Measurements from ENCODE around the gene CEP70.
"Not testable (repeated sequence)": the region's sequence is repeated elsewhere in the genome, so short reads cannot be mapped to it uniquely, and the experiment has no call there.

The CEP70 gene

DNA sequence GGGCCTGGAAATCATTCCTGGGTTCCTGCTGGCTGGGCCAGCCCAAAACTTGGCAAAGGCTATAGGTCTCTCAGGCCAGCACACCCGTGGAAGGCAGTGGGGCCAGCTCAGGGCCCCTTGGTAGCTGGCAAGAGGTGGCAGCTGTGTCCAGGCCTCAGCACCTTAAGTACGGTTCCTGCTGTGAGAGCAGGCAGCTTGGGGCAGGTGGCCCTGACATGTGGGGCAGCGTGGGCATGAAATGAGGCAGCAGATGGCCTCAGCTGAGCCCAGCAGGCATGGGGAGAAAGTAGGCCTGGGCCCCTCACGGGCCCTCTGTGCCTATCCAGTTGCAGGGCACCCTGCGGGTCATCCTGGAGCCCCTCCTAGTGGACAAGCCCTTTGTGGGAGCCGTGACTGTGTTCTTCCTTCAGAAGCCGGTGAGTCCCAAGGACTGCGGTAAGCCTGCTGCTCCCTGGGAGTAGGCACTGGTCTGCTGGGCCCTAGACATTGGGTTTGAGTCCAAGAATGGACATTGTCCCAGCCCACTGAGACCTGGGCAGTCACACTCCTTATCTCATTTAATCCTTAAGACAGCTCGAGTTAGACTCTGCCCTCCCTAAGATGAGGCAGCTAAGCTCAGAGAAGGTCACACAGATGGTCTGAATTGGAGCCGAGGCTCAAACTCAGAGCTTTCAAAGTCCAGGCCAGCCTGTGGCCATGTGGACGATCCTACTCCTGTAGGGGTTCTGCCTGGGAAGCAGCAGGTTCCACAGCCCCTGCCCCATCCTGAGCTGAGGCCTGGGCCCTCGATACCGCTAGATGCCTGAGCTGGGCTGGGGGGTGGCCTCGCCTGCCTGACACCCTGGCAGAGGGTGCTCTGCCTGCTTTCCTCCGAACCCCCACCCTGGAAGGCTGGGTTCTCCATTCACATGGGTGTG, 134.2 kb downstream of the CEP70 start:
- Histone ChIP-seq H3K9ac (ENCODE audit: low read length) (no peak overlapping the region), H3K4me1 (ENCODE audit: control insufficient read depth, insufficient read depth, low read length) (peaks cover 18% of the 10 kb centered on the region; the same call in 1 of the 2 replicates), H3K27me3 (ENCODE audit: control insufficient read depth, insufficient read depth, low read length) (no peaks in the 10 kb centered on the region), H3K4me3 (ENCODE audit: low read depth, low read length) (no peak overlapping the region), H3K9me3 (ENCODE audit: control insufficient read depth, insufficient read depth, low read depth, low read length) (peaks cover 8% of the 10 kb centered on the region; the same call in 1 of the 2 replicates), H3K27ac (ENCODE audit: low read depth, low read length) (peak overlapping the region; percentile 12; the same call in 1 of the 2 replicates), H3K36me3 (ENCODE audit: control insufficient read depth, insufficient read depth, low read length) (peaks cover 34% of the 10 kb centered on the region)

DNA sequence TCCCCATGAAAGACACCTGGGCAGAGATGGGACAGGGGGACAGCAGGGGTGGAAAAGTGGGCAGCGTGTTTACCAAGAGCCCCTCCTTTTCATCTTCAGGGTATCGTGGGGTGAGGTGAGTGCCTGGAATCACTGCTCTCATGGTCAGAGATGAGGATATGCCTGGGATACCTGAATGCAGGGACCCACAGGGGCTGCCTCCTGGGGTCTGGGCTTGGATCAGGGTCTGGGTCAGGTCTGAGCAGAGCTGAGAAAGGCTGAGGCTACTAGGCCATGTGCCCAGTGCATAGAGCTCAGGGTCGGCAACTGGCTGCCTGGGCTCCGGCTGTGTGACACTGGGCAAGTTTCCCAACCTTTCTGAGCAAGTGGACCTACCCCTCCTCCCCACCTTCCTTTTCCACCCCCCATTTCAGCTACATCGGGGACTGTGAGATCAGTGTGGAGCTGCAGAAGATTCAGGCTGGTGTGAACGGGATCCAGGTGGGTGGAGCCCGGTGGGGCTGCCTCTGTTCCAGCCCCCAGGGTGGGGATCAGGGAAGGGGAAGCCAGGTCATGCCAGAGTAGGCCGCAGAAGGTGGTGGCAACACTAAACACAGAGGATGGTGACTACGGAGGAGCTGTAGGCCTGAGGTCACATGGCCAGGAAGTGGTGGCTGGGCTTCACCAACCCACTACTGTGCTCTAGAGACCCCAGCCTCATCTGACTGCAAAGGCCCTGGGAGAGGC, 135.1 kb downstream of the CEP70 start:
- peak overlapping the region; percentile 37 for H3K9ac ChIP-seq (ENCODE audit: low read length)
- peaks cover 18% of the 10 kb centered on the region; the same call in 1 of the 2 replicates for H3K4me1 ChIP-seq (ENCODE audit: control insufficient read depth, insufficient read depth, low read length)
- H3K36me3 ChIP-seq (ENCODE audit: control insufficient read depth, insufficient read depth, low read length) = peaks cover 26% of the 10 kb centered on the region
- H3K27me3 ChIP-seq (ENCODE audit: control insufficient read depth, insufficient read depth, low read length) = no peaks in the 10 kb centered on the region
- peak overlapping the region; percentile 12; the same call in 1 of the 2 replicates for H3K27ac ChIP-seq (ENCODE audit: low read depth, low read length)
- no peak overlapping the region for H3K4me3 ChIP-seq (ENCODE audit: low read depth, low read length)
- peaks cover 8% of the 10 kb centered on the region; the same call in 1 of the 2 replicates for H3K9me3 ChIP-seq (ENCODE audit: control insufficient read depth, insufficient read depth, low read depth, low read length)

DNA sequence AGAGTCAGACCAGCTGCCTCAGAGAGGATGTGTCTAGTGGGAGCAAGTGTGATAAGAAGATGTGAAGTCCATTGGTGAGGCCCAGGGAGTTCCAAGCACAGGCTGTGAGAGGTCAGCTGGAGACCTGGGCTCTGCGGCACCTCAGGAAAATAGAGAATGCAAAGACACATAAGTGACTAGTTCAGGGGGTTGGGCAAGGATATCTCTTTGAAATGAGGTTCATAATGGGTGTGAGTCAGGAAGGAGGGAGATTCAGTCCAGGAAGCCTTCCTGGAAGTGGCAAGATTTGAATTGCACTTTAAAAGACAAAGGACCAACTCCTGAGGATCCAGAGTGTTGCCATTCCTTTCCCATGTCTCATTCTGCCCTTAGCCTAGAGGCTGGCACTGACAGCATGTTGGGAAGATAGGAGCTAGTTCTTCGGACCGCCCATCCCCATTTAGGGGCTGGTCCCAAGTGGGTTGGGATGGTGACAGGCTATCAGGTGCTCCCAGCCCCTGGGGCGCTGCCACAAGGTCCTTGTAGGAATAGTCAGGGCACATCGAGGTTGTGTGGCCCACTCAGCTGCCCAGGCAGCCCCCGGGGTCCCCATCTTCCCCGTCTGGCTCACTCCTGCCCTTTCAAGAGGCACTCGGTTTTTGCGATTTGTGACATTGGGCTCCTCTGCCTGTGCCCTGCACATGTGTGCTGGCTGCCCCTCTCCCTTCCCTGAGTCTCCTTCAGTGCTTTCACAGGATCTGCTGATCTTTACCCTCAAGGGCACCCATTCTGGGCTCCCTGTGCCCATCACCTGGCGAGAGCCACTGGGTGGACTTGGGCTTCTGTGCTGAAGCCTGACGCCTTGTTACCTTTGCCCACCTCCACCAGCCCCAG, 136.0 kb downstream of the CEP70 start:
- H3K27ac ChIP-seq (ENCODE audit: low read depth, low read length) = peak overlapping the region; percentile 55; the same call in 1 of the 2 replicates
- no peaks in the 10 kb centered on the region for H3K27me3 ChIP-seq (ENCODE audit: control insufficient read depth, insufficient read depth, low read length)
- no peak overlapping the region for H3K4me3 ChIP-seq (ENCODE audit: low read depth, low read length)
- H3K36me3 ChIP-seq (ENCODE audit: control insufficient read depth, insufficient read depth, low read length) = peaks cover 26% of the 10 kb centered on the region
- peak overlapping the region; percentile 37 for H3K9ac ChIP-seq (ENCODE audit: low read length)
- peaks cover 8% of the 10 kb centered on the region; the same call in 1 of the 2 replicates for H3K9me3 ChIP-seq (ENCODE audit: control insufficient read depth, insufficient read depth, low read depth, low read length)
- H3K4me1 ChIP-seq (ENCODE audit: control insufficient read depth, insufficient read depth, low read length) = peaks cover 18% of the 10 kb centered on the region; the same call in 1 of the 2 replicates

DNA sequence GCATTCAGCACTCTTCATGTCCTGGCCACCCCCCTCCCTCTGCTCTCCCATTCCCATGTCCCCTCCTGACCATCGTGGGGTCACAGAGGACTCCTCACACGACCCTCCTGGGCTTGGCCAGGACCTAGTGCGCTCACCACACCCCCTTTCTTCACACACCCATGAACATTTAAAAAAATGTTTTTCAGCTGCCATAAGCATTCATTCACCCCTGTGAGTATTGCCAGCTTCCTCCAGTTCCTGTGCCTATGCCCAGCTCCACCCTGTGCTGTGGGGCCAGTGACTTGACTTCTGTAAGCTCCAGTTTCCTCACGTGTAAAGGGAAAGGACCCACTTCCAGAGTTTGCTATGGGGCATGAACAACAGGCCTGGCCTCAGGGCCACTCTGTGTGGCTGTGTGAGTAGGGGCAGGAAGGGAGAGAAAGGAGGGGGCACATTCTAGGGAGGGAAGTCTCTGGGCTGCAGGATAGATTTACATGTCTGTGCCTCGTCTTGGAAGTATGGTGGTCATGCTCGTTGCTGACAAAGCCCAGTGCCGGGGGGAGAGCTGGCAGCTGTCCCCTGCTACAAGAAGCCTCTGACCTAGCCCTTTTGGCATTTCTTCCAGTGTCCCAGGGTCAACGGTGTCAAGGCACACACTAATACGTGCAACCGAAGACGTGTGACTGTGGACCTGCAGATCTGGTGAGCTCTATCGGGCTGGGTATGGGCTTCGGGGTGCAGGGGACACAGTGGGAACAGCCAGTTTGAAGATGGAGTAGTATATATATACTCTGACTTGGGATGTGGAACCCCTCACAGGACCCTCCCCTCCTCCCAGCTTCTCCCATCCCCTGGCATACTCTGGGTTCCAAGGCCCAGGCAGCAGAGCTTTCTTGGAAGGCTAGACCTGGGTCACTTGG, 136.8 kb downstream of the CEP70 start:
- Histone ChIP-seq H3K4me1 (ENCODE audit: control insufficient read depth, insufficient read depth, low read length) (peaks cover 20% of the 10 kb centered on the region; the same call in 1 of the 2 replicates), H3K27ac (ENCODE audit: low read depth, low read length) (peak overlapping the region; percentile 55; the same call in 1 of the 2 replicates), H3K9me3 (ENCODE audit: control insufficient read depth, insufficient read depth, low read depth, low read length) (peaks cover 8% of the 10 kb centered on the region; the same call in 1 of the 2 replicates), H3K4me3 (ENCODE audit: low read depth, low read length) (no peak overlapping the region; the same call in 1 of the 2 replicates), H3K36me3 (ENCODE audit: control insufficient read depth, insufficient read depth, low read length) (peaks cover 26% of the 10 kb centered on the region), H3K27me3 (ENCODE audit: control insufficient read depth, insufficient read depth, low read length) (no peaks in the 10 kb centered on the region), H3K9ac (ENCODE audit: low read length) (peak overlapping the region; percentile 22)

DNA sequence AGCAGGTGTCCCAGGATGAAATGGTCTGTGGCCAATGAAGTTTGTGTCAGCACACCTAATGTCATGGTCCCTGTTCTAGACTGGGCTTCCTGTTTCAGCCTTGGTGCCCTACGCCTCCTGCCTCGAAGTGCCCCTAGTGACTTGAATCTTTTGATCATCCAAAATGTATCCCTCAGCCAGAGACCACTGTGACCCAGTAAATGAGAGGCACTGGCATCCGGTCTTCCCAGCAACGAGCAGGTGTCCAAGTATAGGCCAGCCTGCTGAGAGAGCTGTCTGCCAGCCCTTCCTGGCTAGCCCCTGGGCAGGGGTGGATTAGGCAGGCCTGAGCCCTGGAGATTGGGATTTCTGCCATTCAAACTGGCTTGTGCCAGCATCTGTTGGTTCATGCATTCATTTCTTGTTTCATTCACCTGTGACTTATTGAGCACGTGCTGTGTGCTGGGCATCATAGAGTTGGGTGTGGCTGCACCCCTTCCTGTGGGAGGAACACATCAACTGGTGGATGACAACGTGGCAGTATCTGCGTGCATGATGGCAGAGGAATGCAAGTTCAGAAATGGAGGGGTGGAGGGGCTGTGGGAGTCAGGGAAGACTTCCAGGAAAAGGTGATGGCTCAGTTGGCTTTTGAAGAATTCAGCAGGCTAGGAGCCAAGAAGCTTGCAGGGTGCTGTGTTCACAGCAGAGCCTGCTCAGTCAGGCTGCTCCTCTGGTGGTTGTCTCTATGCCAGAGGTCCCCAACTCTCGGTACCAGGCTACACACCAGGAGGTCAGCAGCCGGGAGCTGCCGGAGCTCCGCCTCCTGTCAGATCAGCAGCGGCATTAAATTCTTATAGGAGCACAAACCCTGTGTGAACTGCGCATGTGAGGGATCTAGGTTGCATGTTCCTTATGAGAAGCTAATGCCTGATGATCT, 138.0 kb downstream of the CEP70 start:
- H3K4me1 ChIP-seq (ENCODE audit: control insufficient read depth, insufficient read depth, low read length) = peaks cover 31% of the 10 kb centered on the region
- H3K27ac ChIP-seq (ENCODE audit: low read depth, low read length) = no peak overlapping the region
- peaks cover 8% of the 10 kb centered on the region; the same call in 1 of the 2 replicates for H3K9me3 ChIP-seq (ENCODE audit: control insufficient read depth, insufficient read depth, low read depth, low read length)
- H3K4me3 ChIP-seq (ENCODE audit: low read depth, low read length) = no peak overlapping the region
- H3K36me3 ChIP-seq (ENCODE audit: control insufficient read depth, insufficient read depth, low read length) = peaks cover 26% of the 10 kb centered on the region
- H3K9ac ChIP-seq (ENCODE audit: low read length) = no peak overlapping the region
- H3K27me3 ChIP-seq (ENCODE audit: control insufficient read depth, insufficient read depth, low read length) = no peaks in the 10 kb centered on the region

DNA sequence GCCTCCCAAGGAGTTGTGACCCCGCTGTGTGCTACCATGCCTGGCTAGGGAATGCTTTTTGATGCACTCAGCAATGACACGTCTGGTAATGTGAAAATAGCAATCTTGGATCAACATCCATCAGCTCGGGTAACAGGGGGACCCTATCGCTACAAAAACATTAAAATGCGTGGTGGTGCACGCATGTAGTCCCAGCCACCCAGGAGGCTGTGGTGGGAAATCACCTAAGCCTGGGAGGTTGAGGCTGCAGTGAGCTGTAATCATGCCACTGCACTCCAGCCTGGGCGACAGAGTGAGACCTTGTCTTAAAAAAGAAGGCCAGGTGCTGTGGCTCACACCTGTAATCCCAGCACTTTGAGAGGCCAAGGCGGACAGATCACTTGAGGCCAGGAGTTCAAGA, 140.1 kb downstream of the CEP70 start:
- H3K27ac ChIP-seq (ENCODE audit: low read depth, low read length); H3K4me3 ChIP-seq (ENCODE audit: low read depth, low read length); H3K27me3 ChIP-seq (ENCODE audit: control insufficient read depth, insufficient read depth, low read length); H3K9ac ChIP-seq (ENCODE audit: low read length); H3K9me3 ChIP-seq (ENCODE audit: control insufficient read depth, insufficient read depth, low read depth, low read length): not testable (repeated sequence)
- Histone ChIP-seq H3K4me1 (ENCODE audit: control insufficient read depth, insufficient read depth, low read length) (peaks cover 32% of the 10 kb centered on the region), H3K36me3 (ENCODE audit: control insufficient read depth, insufficient read depth, low read length) (peaks cover 26% of the 10 kb centered on the region)

DNA sequence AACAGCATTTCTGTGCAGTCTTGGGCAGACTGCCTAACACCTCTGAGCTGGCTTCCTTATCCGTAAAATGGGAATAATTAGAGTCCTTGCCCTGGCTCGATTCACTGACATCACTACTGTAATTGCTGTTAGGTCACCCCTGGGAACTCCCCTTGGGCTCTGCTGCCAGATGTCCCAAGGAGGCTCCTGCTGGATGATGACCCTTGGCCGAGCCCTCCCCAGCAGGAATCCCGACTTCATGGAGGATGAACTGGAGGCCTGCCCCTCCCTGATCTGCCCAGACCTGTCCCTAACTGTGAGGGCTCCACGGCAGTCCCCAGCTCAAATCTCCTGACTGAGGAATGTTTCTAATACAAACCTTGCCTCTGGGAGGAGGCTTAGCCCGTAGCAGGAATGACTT, 141.6 kb downstream of the CEP70 start:
- Histone ChIP-seq H3K36me3 (ENCODE audit: control insufficient read depth, insufficient read depth, low read length) (peaks cover 22% of the 10 kb centered on the region), H3K9me3 (ENCODE audit: control insufficient read depth, insufficient read depth, low read depth, low read length) (peaks cover 8% of the 10 kb centered on the region; the same call in 1 of the 2 replicates), H3K9ac (ENCODE audit: low read length) (no peak overlapping the region), H3K4me3 (ENCODE audit: low read depth, low read length) (no peak overlapping the region), H3K4me1 (ENCODE audit: control insufficient read depth, insufficient read depth, low read length) (peaks cover 20% of the 10 kb centered on the region), H3K27me3 (ENCODE audit: control insufficient read depth, insufficient read depth, low read length) (no peaks in the 10 kb centered on the region), H3K27ac (ENCODE audit: low read depth, low read length) (no peak overlapping the region)

DNA sequence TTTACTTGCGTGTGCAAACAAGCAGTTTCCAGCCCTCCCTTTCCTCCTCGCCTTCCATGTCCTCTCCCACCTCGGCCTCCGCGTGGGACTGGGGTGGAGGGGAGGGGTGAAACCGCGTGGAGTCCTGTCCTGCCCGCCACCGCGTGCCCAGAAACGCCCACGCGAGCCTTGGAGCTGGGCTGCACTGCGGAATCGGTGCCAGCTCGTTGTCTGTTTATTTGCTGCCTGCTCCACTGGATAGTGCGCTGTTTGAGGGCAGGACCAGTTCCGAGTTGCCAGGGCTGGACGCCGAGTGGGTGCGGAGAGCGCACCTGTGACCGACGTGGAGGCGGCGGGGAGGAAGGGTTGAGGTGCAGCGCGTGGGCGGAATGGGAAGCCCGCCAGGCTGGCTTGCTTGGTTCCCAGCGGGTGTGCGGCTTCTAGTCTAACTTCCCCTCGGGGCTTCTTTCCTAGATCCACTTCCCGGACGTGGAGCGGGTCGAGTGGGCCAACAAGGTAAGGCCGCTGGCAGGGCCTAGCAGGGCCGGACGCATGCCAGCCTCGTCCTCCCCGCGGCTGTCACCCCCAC, 142.4 kb downstream of the CEP70 start:
- no peak overlapping the region for H3K4me3 ChIP-seq (ENCODE audit: low read depth, low read length)
- H3K27ac ChIP-seq (ENCODE audit: low read depth, low read length) = no peak overlapping the region
- peaks cover 16% of the 10 kb centered on the region for H3K36me3 ChIP-seq (ENCODE audit: control insufficient read depth, insufficient read depth, low read length)
- peaks cover 17% of the 10 kb centered on the region for H3K4me1 ChIP-seq (ENCODE audit: control insufficient read depth, insufficient read depth, low read length)
- H3K9me3 ChIP-seq (ENCODE audit: control insufficient read depth, insufficient read depth, low read depth, low read length) = peaks cover 8% of the 10 kb centered on the region; the same call in 1 of the 2 replicates
- no peaks in the 10 kb centered on the region for H3K27me3 ChIP-seq (ENCODE audit: control insufficient read depth, insufficient read depth, low read length)
- no peak overlapping the region for H3K9ac ChIP-seq (ENCODE audit: low read length)
